Prostate gland (tissue), 2 donors: Measurements from ENCODE around the gene LURAP1L.

ENCODE experiments used
- POLR2A ChIP-seq: fragments of 450-650 bp; IDR thresholded peaks from one replicate; pipeline ENCODE4 v1.6.1; 2016; ENCODE audit warnings: antibody characterized with exemption, mild to moderate bottlenecking
- POLR2AphosphoS5 ChIP-seq: sonication (generic); formaldehyde crosslinking; IDR thresholded peaks from one replicate; pipeline ENCODE4 v1.6.1; 2017; ENCODE audit warnings: antibody characterized with exemption
- TF ChIP-seq, protein P1 (sequence below), 4 experiments: fragments of 200-600 bp in 2 of 4; fragments of 450-650 bp in 2 of 4; sonication (generic) in 2 of 4; IDR thresholded peaks; 1 replicate in 3 of 4; 2 replicates in 1 of 4; pipeline ENCODE4 v1.5.1; 2016 to 2019; ENCODE audit warnings: antibody characterized with exemption in 4 of 4, mild to moderate bottlenecking in 2 of 4, moderate library complexity in 2 of 4

DNA sequence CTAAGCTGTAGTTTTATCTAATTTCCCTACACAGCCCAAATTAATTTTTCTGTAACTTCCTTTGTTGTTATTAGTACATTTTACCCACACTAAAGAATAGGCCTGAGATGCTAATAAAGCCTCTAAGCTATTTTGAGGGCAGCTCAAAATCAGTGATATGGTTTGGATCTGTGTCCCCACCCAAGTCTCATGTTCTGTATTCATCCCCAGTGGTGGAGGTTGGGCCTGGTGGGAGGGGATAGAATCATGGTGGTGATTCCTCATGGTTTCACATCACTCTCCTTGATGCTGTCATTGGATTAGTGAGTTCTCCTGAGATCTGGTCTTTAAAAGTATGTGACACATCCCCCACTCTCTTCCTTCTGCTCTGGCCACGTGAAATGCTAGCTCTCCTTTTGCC, 27.3 kb downstream of the LURAP1L start:
- TF ChIP-seq, protein P1, sequence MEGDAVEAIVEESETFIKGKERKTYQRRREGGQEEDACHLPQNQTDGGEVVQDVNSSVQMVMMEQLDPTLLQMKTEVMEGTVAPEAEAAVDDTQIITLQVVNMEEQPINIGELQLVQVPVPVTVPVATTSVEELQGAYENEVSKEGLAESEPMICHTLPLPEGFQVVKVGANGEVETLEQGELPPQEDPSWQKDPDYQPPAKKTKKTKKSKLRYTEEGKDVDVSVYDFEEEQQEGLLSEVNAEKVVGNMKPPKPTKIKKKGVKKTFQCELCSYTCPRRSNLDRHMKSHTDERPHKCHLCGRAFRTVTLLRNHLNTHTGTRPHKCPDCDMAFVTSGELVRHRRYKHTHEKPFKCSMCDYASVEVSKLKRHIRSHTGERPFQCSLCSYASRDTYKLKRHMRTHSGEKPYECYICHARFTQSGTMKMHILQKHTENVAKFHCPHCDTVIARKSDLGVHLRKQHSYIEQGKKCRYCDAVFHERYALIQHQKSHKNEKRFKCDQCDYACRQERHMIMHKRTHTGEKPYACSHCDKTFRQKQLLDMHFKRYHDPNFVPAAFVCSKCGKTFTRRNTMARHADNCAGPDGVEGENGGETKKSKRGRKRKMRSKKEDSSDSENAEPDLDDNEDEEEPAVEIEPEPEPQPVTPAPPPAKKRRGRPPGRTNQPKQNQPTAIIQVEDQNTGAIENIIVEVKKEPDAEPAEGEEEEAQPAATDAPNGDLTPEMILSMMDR (IDR thresholded peaks at IDR 0.05), result no peak
- TF ChIP-seq POLR2A (no peak), POLR2AphosphoS5 (no peak)
